Dendritic cell treated with granulocyte-macrophage colony-stimulating factor and Interleukin-4, amounts not matched to agents 40 ng/mL and 50 ng/mL, for 4 days (primary cell): Measurements from ENCODE around the gene CXXC5.

Experiments used
- H3K27ac Mint-ChIP-seq: one replicate; pipeline ENCODE4 v1.8.0; 2022; ENCODE audit warnings: mild to moderate bottlenecking, mixed read lengths
- H3K27me3 Mint-ChIP-seq: one replicate; pipeline ENCODE4 v1.8.0; 2022; ENCODE audit warnings: mild to moderate bottlenecking, mixed read lengths
- H3K36me3 Mint-ChIP-seq: one replicate; pipeline ENCODE4 v1.8.0; 2022; ENCODE audit warnings: low read depth, mixed read lengths
- H3K4me1 Mint-ChIP-seq: one replicate; pipeline ENCODE4 v1.8.0; 2022; ENCODE audit warnings: low read depth, mixed read lengths
- H3K4me3 Mint-ChIP-seq: one replicate; pipeline ENCODE4 v1.8.0; 2022; ENCODE audit warnings: mild to moderate bottlenecking, moderate library complexity, mixed read lengths
- H3K9me3 Mint-ChIP-seq: one replicate; pipeline ENCODE4 v1.8.0; 2022; ENCODE audit warnings: mixed read lengths
- intact Hi-C: fragments of 100-400 bp; cut with micrococcal nuclease; formaldehyde crosslinking; loops from one replicate; pipeline ENCODE4 v1.15.0; 2022

CXXC5 gene

GRCh38 chr5:139634541-139634940, 13.6 kb upstream of the CXXC5 start:
- Mint-ChIP-seq H3K27ac (no peak overlapping the region), H3K36me3 (peaks cover 17% of the 10 kb centered on the region), H3K4me1 (peaks cover 63% of the 10 kb centered on the region), H3K9me3 (no peaks in the 10 kb centered on the region), H3K27me3 (peaks cover 1% of the 10 kb centered on the region), H3K4me3 (no peak overlapping the region)
- intact Hi-C loops, result loop anchor here (2.0 kb wide), 1 partner anchor 16 kb away; no protein-coding TSS in a partner anchor

- intact Hi-C loops, result loop anchor here (1.0 to 2.0 kb wide), 3 partner anchors 16 to 130 kb away; no protein-coding TSS in a partner anchor
- no peak overlapping the region for H3K4me3 Mint-ChIP-seq
- H3K27ac Mint-ChIP-seq, result peak overlapping the region; percentile 77
Observed at GRCh38 chr5:139635191-139635590, 13.0 kb upstream of the CXXC5 start.

GRCh38 chr5:139635606-139636206, 12.4 kb upstream of the CXXC5 start:
- H3K4me3 Mint-ChIP-seq, result peak overlapping the region; percentile 49
- intact Hi-C loops, result loop anchor here (1.0 to 2.0 kb wide), 3 partner anchors 15 to 130 kb away; no protein-coding TSS in a partner anchor

More at GRCh38 chr5:139635191-139635590, 13.0 kb upstream of the CXXC5 start:
- Mint-ChIP-seq H3K4me1 (peaks cover 69% of the 10 kb centered on the region), H3K36me3 (peaks cover 11% of the 10 kb centered on the region), H3K9me3 (no peaks in the 10 kb centered on the region), H3K27me3 (peaks cover 7% of the 10 kb centered on the region)

GRCh38 chr5:139636207-139636792, 11.8 kb upstream of the CXXC5 start:
- peaks cover 8% of the 10 kb centered on the region for H3K36me3 Mint-ChIP-seq
- no peaks in the 10 kb centered on the region for H3K9me3 Mint-ChIP-seq
- peaks cover 79% of the 10 kb centered on the region for H3K4me1 Mint-ChIP-seq
- intact Hi-C loops, result no loop called here
- peak overlapping the region; percentile 78 for H3K4me3 Mint-ChIP-seq
- H3K27ac Mint-ChIP-seq, result peak overlapping the region; percentile 77
- H3K27me3 Mint-ChIP-seq, result peaks cover 14% of the 10 kb centered on the region

More at GRCh38 chr5:139635606-139636206, 12.4 kb upstream of the CXXC5 start:
- H3K27ac Mint-ChIP-seq, result peak overlapping the region; percentile 77
- peaks cover 74% of the 10 kb centered on the region for H3K4me1 Mint-ChIP-seq
- H3K9me3 Mint-ChIP-seq, result no peaks in the 10 kb centered on the region
- H3K36me3 Mint-ChIP-seq, result peaks cover 8% of the 10 kb centered on the region
- peaks cover 10% of the 10 kb centered on the region for H3K27me3 Mint-ChIP-seq

- H3K27ac Mint-ChIP-seq, result peak overlapping the region; percentile 77
- peaks cover 4% of the 10 kb centered on the region for H3K36me3 Mint-ChIP-seq
- H3K4me3 Mint-ChIP-seq, result peak overlapping the region; percentile 78
- no peaks in the 10 kb centered on the region for H3K9me3 Mint-ChIP-seq
- peaks cover 21% of the 10 kb centered on the region for H3K27me3 Mint-ChIP-seq
- peaks cover 86% of the 10 kb centered on the region for H3K4me1 Mint-ChIP-seq
- intact Hi-C loops, result no loop called here
Observed at GRCh38 chr5:139636975-139637408, 11.2 kb upstream of the CXXC5 start.

GRCh38 chr5:139637438-139638089, 10.6 kb upstream of the CXXC5 start:
- Mint-ChIP-seq H3K4me1 (peaks cover 88% of the 10 kb centered on the region), H3K27ac (peak overlapping the region; percentile 77), H3K27me3 (peaks cover 27% of the 10 kb centered on the region), H3K9me3 (no peaks in the 10 kb centered on the region), H3K36me3 (no peaks in the 10 kb centered on the region), H3K4me3 (peak overlapping the region; percentile 78)
- intact Hi-C loops, result loop anchor here (1.0 kb wide), 1 partner anchor 10 kb away; no protein-coding TSS in a partner anchor

- no peaks in the 10 kb centered on the region for H3K36me3 Mint-ChIP-seq
- H3K9me3 Mint-ChIP-seq, result no peaks in the 10 kb centered on the region
- H3K27me3 Mint-ChIP-seq, result peaks cover 33% of the 10 kb centered on the region
- peak overlapping the region; percentile 78 for H3K4me3 Mint-ChIP-seq
- intact Hi-C loops, result loop anchor here (1.0 kb wide), 1 partner anchor 9 kb away; no protein-coding TSS in a partner anchor
- peaks cover 91% of the 10 kb centered on the region for H3K4me1 Mint-ChIP-seq
- H3K27ac Mint-ChIP-seq, result peak overlapping the region; percentile 77
Observed at GRCh38 chr5:139638090-139638735, 9.9 kb upstream of the CXXC5 start.

- H3K4me1 Mint-ChIP-seq, result peaks cover 91% of the 10 kb centered on the region
- intact Hi-C loops, result loop anchor here (1.0 kb wide), 1 partner anchor 8 kb away; no protein-coding TSS in a partner anchor
- no peak overlapping the region for H3K4me3 Mint-ChIP-seq
- peaks cover 39% of the 10 kb centered on the region for H3K27me3 Mint-ChIP-seq
- no peaks in the 10 kb centered on the region for H3K36me3 Mint-ChIP-seq
- H3K27ac Mint-ChIP-seq, result peak overlapping the region; percentile 77
- H3K9me3 Mint-ChIP-seq, result no peaks in the 10 kb centered on the region
Observed at GRCh38 chr5:139638736-139639618, 9.2 kb upstream of the CXXC5 start.

GRCh38 chr5:139639619-139640380, 8.3 kb upstream of the CXXC5 start:
- intact Hi-C loops, result no loop called here
- H3K36me3 Mint-ChIP-seq, result no peaks in the 10 kb centered on the region
- peaks cover 46% of the 10 kb centered on the region for H3K27me3 Mint-ChIP-seq
- H3K9me3 Mint-ChIP-seq, result no peaks in the 10 kb centered on the region
- H3K4me1 Mint-ChIP-seq, result peaks cover 94% of the 10 kb centered on the region
- H3K27ac Mint-ChIP-seq, result peak overlapping the region; percentile 28
- H3K4me3 Mint-ChIP-seq, result no peak overlapping the region

GRCh38 chr5:139640421-139641115, 7.6 kb upstream of the CXXC5 start:
- H3K36me3 Mint-ChIP-seq, result no peaks in the 10 kb centered on the region
- H3K27me3 Mint-ChIP-seq, result peaks cover 48% of the 10 kb centered on the region
- H3K4me3 Mint-ChIP-seq, result no peak overlapping the region
- intact Hi-C loops, result no loop called here
- peak overlapping the region; percentile 28 for H3K27ac Mint-ChIP-seq
- H3K4me1 Mint-ChIP-seq, result peaks cover 94% of the 10 kb centered on the region
- no peaks in the 10 kb centered on the region for H3K9me3 Mint-ChIP-seq

GRCh38 chr5:139641116-139642080, 6.8 kb upstream of the CXXC5 start:
- Mint-ChIP-seq H3K27me3 (peaks cover 55% of the 10 kb centered on the region), H3K9me3 (no peaks in the 10 kb centered on the region), H3K4me1 (peaks cover 94% of the 10 kb centered on the region), H3K4me3 (no peak overlapping the region), H3K27ac (no peak overlapping the region), H3K36me3 (no peaks in the 10 kb centered on the region)
- intact Hi-C loops, result no loop called here
